Upper lobe of left lung (tissue), 6 donors: Measurements from ENCODE around the gene SLC25A47. TPM values are rescaled to one million over a fixed set of nuclear protein-coding genes. Genes with fewer than 3 reads are reported as not detected.
A peak's percentile ranks its signal among the peaks of the same experiment; 100 is the strongest.

Source experiments
- ATAC-seq, 2 donors: fragments of 200-7000 bp; cut with Tn5 transposase; one replicate each; pipeline ENCODE4 v1.9.1; 2022; ENCODE audit warnings: mild to moderate bottlenecking in 2 of 2, moderate library complexity in 2 of 2; ENCODE audit not compliant: low FRiP score in 2 of 2
- DNase-seq, 2 donors: peaks; one replicate each; pipeline ENCODE4 v3.0.0-alpha.2; 2019 to 2020
- H3K27ac ChIP-seq, 4 donors: fragments of 200-600 bp; sonication (generic); one replicate each; pipeline ENCODE4 v1.5.1; 2016 to 2019
- H3K27me3 ChIP-seq, 4 donors: fragments of 200-600 bp; sonication (generic); one replicate each; pipeline ENCODE4 v1.5.1; 2017 to 2019
- H3K36me3 ChIP-seq, 4 donors: fragments of 200-600 bp; sonication (generic); one replicate each; pipeline ENCODE4 v1.5.1; 2016 to 2019
- H3K4me1 ChIP-seq, 4 donors: fragments of 200-600 bp; sonication (generic); one replicate each; pipeline ENCODE4 v1.5.1; 2018 to 2019
- H3K4me3 ChIP-seq, 4 donors: fragments of 200-600 bp; sonication (generic); one replicate each; pipeline ENCODE4 v1.5.1; 2017 to 2019; ENCODE audit warnings: mild to moderate bottlenecking in 2 of 4, moderate library complexity in 1 of 4
- H3K9me3 ChIP-seq, 4 donors: fragments of 200-600 bp; sonication (generic); one replicate each; pipeline ENCODE4 v1.5.1; 2018 to 2019
- CTCF ChIP-seq, 6 experiments: fragments of 450-650 bp in 4 of 6; fragments of 200-600 bp in 2 of 6; sonication (generic) in 2 of 6; IDR thresholded peaks; one replicate each; pipeline ENCODE4 v1.5.1; 2016 to 2019; ENCODE audit warnings: antibody characterized with exemption in 6 of 6
- EP300 ChIP-seq, 4 donors: sonication (generic); formaldehyde crosslinking; IDR thresholded peaks; one replicate each; pipeline ENCODE4 v1.5.1; 2017; ENCODE audit warnings: antibody characterized with exemption in 4 of 4, control low read depth in 2 of 4
- POLR2A ChIP-seq, 4 donors: fragments of 450-650 bp; IDR thresholded peaks; one replicate each; pipeline ENCODE4 v1.5.1; 2016 to 2017; ENCODE audit warnings: antibody characterized with exemption in 4 of 4, mild to moderate bottlenecking in 2 of 4
- POLR2AphosphoS5 ChIP-seq, 2 donors: sonication (generic); formaldehyde crosslinking; IDR thresholded peaks; one replicate each; pipeline ENCODE4 v1.5.1; 2017; ENCODE audit warnings: antibody characterized with exemption in 2 of 2
- WGBS, 2 donors: methylation state at CpG; one replicate each; pipeline ENCODE4 v1.1.5; 2017 to 2018; 5-methylcytosine and 5-hydroxymethylcytosine counted together
- total RNA-seq, 6 donors: library from RNA; depleted of rRNA in 4 of 6; stranded (reverse); fragments of >200 nt in 4 of 6; gene quantifications; one replicate each; pipeline versions ENCODE4 v1.1.0 to v1.2.1, GENCODE V29; 2016 to 2021
- donor health status: DM: no; HTN: no; CAD: no; lungs with moderate emphysema.
- donor health status: DM: no; HTN: yes; CAD: no; lungs with severe emphysema.

Gene SLC25A47
- total RNA-seq, 6 donors from 2014 or later, result not detected

- H3K27ac ChIP-seq, result no peak overlapping the region
- ATAC-seq (no peak), DNase-seq (peak in 1 of 2 donors; percentile 78)
- no peaks in the 10 kb centered on the region for H3K4me1 ChIP-seq
- WGBS, 2 donors, result 85 to 90% methylated on average over 11 to 25 of the region's 32 CpGs
- H3K4me3 ChIP-seq, result no peak overlapping the region
- no peaks in the 10 kb centered on the region for H3K27me3 ChIP-seq
- TF ChIP-seq CTCF (IDR thresholded peaks at IDR 0.05), result no peak
- TF ChIP-seq POLR2AphosphoS5 (IDR thresholded peaks at IDR 0.05), result no peak
- no peak for TF ChIP-seq EP300 (IDR thresholded peaks at IDR 0.05)
- TF ChIP-seq POLR2A (IDR thresholded peaks at IDR 0.05), result no peak
- peaks cover 0 to 14% (median 9%) of the 10 kb centered on the region in 4 donors for H3K36me3 ChIP-seq
- no peaks in the 10 kb centered on the region for H3K9me3 ChIP-seq
Observed at GRCh38 chr14:100328495-100329163, 5.5 kb downstream of the SLC25A47 start.

- TF ChIP-seq POLR2AphosphoS5 (IDR thresholded peaks at IDR 0.05) (no peak), EP300 (IDR thresholded peaks at IDR 0.05) (no peak), POLR2A (IDR thresholded peaks at IDR 0.05) (no peak), CTCF (IDR thresholded peaks at IDR 0.05) (no peak)
- WGBS, 2 donors, result 85 to 88% methylated on average over 8 to 36 of the region's 36 CpGs
- no peak for ATAC-seq
- Histone ChIP-seq H3K9me3 (no peaks in the 10 kb centered on the region), H3K27ac (no peak overlapping the region), H3K27me3 (no peaks in the 10 kb centered on the region), H3K36me3 (peaks cover 0 to 22% (median 17%) of the 10 kb centered on the region in 4 donors), H3K4me1 (no peaks in the 10 kb centered on the region), H3K4me3 (no peak overlapping the region)
- DNase-seq, result peak in 1 of 2 donors; percentile 76
Observed at GRCh38 chr14:100329233-100330006, 6.3 kb downstream of the SLC25A47 start.

GRCh38 chr14:100330007-100330344 is 6.8 kb downstream of the SLC25A47 start:
- no peaks in the 10 kb centered on the region for H3K4me1 ChIP-seq
- H3K27me3 ChIP-seq, result no peaks in the 10 kb centered on the region
- no peak for TF ChIP-seq CTCF (IDR thresholded peaks at IDR 0.05)
- no peak for TF ChIP-seq POLR2A (IDR thresholded peaks at IDR 0.05)
- no peak for TF ChIP-seq POLR2AphosphoS5 (IDR thresholded peaks at IDR 0.05)
- no peak for TF ChIP-seq EP300 (IDR thresholded peaks at IDR 0.05)
- H3K27ac ChIP-seq, result no peak overlapping the region
- no peaks in the 10 kb centered on the region for H3K9me3 ChIP-seq
- no peak overlapping the region for H3K4me3 ChIP-seq
- DNase-seq, result peak in 1 of 2 donors; percentile 72
- ATAC-seq, result no peak
- peaks cover 0 to 27% (median 22%) of the 10 kb centered on the region in 4 donors for H3K36me3 ChIP-seq
- 80 to 85% methylated on average over 2 to 11 of the region's 11 CpGs for WGBS, 2 donors

GRCh38 chr14:100330388-100330931 is 7.3 kb downstream of the SLC25A47 start:
- Histone ChIP-seq H3K27ac (no peak overlapping the region), H3K9me3 (no peaks in the 10 kb centered on the region), H3K4me1 (no peaks in the 10 kb centered on the region), H3K27me3 (no peaks in the 10 kb centered on the region), H3K36me3 (peaks cover 0 to 31% (median 27%) of the 10 kb centered on the region in 4 donors), H3K4me3 (no peak overlapping the region)
- 87 to 89% methylated on average over 4 to 9 of the region's 13 CpGs for WGBS, 2 donors
- peak in 1 of 2 donors; percentile 69 for DNase-seq
- TF ChIP-seq EP300 (IDR thresholded peaks at IDR 0.05), result no peak
- TF ChIP-seq POLR2A (IDR thresholded peaks at IDR 0.05), result no peak
- no peak for TF ChIP-seq CTCF (IDR thresholded peaks at IDR 0.05)
- TF ChIP-seq POLR2AphosphoS5 (IDR thresholded peaks at IDR 0.05), result no peak
- no peak for ATAC-seq
